Endothelial cell of umbilical vein (primary cell): ENCODE measurements around the gene TARS2. TPM values are rescaled to one million over a fixed set of nuclear protein-coding genes. Genes with fewer than 3 reads are reported as not detected.

Experiments
- BruUV-seq: library from RNA; stranded (reverse); fragments of 400-500 nt; replicated peaks from 2 replicates; lab custom pipeline; 2021; lab: Mats Ljungman, UMichigan
- CTCF ChIA-PET: fragments of 300-600, 350-600 bp; sonication (Branson Sonifier 250); formaldehyde crosslinking; loops from one replicate; lab custom pipeline; 2021; ENCODE audit warnings: antibody characterized with exemption, inconsistent platforms; lab: Charles Lee
- POLR2A ChIA-PET: fragments of 300-600, 350-600 bp; sonication (Branson Sonifier 250); formaldehyde crosslinking; loops from one replicate; lab custom pipeline; 2021; ENCODE audit warnings: antibody characterized with exemption, inconsistent platforms; lab: Charles Lee
- DNase-seq: peaks from one replicate; pipeline ENCODE4 v3.0.0-alpha.2; 2011; ENCODE audit warnings: low read depth, low spot score
- FAIRE-seq: peaks from 2 replicates; lab custom pipeline; 2011; peaks lifted over from hg19 to GRCh38; lab: Jason Lieb, UNC
- H2AFZ ChIP-seq: 2 replicates; pipeline ENCODE4 v1.6.0; 2012; ENCODE audit warnings: low read depth, low read length, control low read depth, inconsistent platforms
- H3K27ac ChIP-seq: 2 replicates; pipeline ENCODE4 v1.5.1; 2011; ENCODE audit warnings: low read depth, mild to moderate bottlenecking, control low read depth, low read length, moderate library complexity; ENCODE audit not compliant: insufficient read depth
- H3K27me3 ChIP-seq, 2 experiments: 2 replicates each; pipeline versions ENCODE4 v1.6.0 to v1.6.1; 2011; ENCODE audit warnings: low read length in 2 of 2, mixed read lengths in 1 of 2; ENCODE audit not compliant: control insufficient read depth in 2 of 2, insufficient read depth in 2 of 2
- H3K36me3 ChIP-seq, 2 experiments: 2 replicates in 1 of 2; 3 replicates in 1 of 2; pipeline ENCODE4 v1.5.1; 2011; ENCODE audit warnings: low read length in 2 of 2, mild to moderate bottlenecking in 1 of 2, moderate library complexity in 1 of 2; ENCODE audit not compliant: control insufficient read depth in 2 of 2, insufficient read depth in 2 of 2; ENCODE audit errors: extremely low read depth in 1 of 2
- H3K4me1 ChIP-seq: 3 replicates; pipeline ENCODE4 v1.5.1; 2011; ENCODE audit warnings: mild to moderate bottlenecking, low read length; ENCODE audit not compliant: control insufficient read depth, insufficient read depth; ENCODE audit errors: extremely low read depth
- H3K4me2 ChIP-seq: 2 replicates; pipeline ENCODE4 v1.6.1; 2011; ENCODE audit warnings: low read length, control low read depth, mixed read lengths; ENCODE audit not compliant: insufficient read depth
- H3K4me3 ChIP-seq, 3 experiments: fragments of 200-600 bp in 1 of 3; sonication (generic), shearing (Covaris generic) in 1 of 3; replicated peaks in 1 of 3; 2 replicates each; pipeline ENCODE4 v1.5.1; 2011 to 2016; ENCODE audit warnings: control low read depth in 3 of 3, low read length in 3 of 3, mild to moderate bottlenecking in 2 of 3, inconsistent platforms in 1 of 3, low read depth in 1 of 3, moderate library complexity in 1 of 3; ENCODE audit not compliant: insufficient read depth in 1 of 3
- H3K79me2 ChIP-seq: 2 replicates; pipeline ENCODE4 v1.6.0; 2012; ENCODE audit warnings: low read length, inconsistent platforms; ENCODE audit not compliant: control insufficient read depth, insufficient read depth
- H3K9ac ChIP-seq: replicated peaks from 2 replicates; pipeline ENCODE3; 2011; ENCODE audit warnings: low read length, control low read depth; ENCODE audit not compliant: insufficient read depth; ENCODE audit errors: extremely low read depth
- H3K9me1 ChIP-seq: replicated peaks from 3 replicates; pipeline ENCODE4 v1.6.0; 2011; ENCODE audit warnings: mild to moderate bottlenecking, low read length; ENCODE audit not compliant: control insufficient read depth, insufficient read depth; ENCODE audit errors: extremely low read depth
- H3K9me3 ChIP-seq: replicated peaks from 2 replicates; pipeline ENCODE4 v1.5.1; 2012; ENCODE audit warnings: low read length, inconsistent platforms; ENCODE audit not compliant: control insufficient read depth, insufficient read depth
- H4K20me1 ChIP-seq: replicated peaks from 2 replicates; pipeline ENCODE3; 2011; ENCODE audit warnings: mild to moderate bottlenecking, low read length; ENCODE audit not compliant: control insufficient read depth, insufficient read depth; ENCODE audit errors: extremely low read depth
- EZH2 ChIP-seq: IDR thresholded peaks from 2 replicates; pipeline ENCODE4 v1.6.1; 2012; ENCODE audit warnings: borderline replicate concordance, low read depth, mild to moderate bottlenecking, moderate library complexity, low read length, inconsistent platforms; ENCODE audit not compliant: severe bottlenecking
- POLR2A ChIP-seq: IDR thresholded peaks from 2 replicates; pipeline ENCODE4 v1.6.1; 2012; ENCODE audit warnings: low read depth, mild to moderate bottlenecking, control low read depth, low read length
- dilution Hi-C: fragments of 300-500 bp; cut with MboI; formaldehyde crosslinking; loops from one replicate; pipeline ENCODE4 v1.15.0; 2019; ENCODE audit warnings: low sequenced_read_pairs; ENCODE audit not compliant: extremely low pct_ligation_motif_present
- intact Hi-C: fragments of 100-400 bp; cut with micrococcal nuclease; formaldehyde crosslinking; loops from one replicate; pipeline ENCODE4 v1.10.0; 2022
- polyA plus RNA-seq, 4 experiments: library from polyadenylated mRNA; depleted of rRNA in 3 of 4; stranded (reverse) in 3 of 4; unstranded in 1 of 4; fragments of >200 nt; gene quantifications; 2 replicates each; pipeline versions ENCODE4 v1.2.1 to v1.2.3, GENCODE V29; 2011 to 2012; ENCODE audit warnings: missing spikeins in 1 of 4
- total RNA-seq: library from RNA; stranded (reverse); gene quantifications from 2 replicates; pipeline ENCODE4 v1.2.3, GENCODE V29; 2021

Gene TARS2
- total and polyA plus RNA-seq, 2 donors (not counting 3 experiments of a cell fraction or from before 2014, with no cell fraction given) = 21.5 to 22.0 TPM

GRCh38 chr1:150521196-150521968 is 34.2 kb downstream of the TARS2 start:
- CTCF ChIA-PET = interaction anchor here (3.5 kb wide), 1 partner anchor 11 kb away, joined by 23 read pairs; no protein-coding TSS in a partner anchor
- DNase-seq (no peak), FAIRE-seq (no peak)
- POLR2A ChIA-PET = no interaction called here
- no peaks in the 10 kb centered on the region for H3K36me3 ChIP-seq
- BruUV-seq = no TSS peak
- intact Hi-C loops = no loop called here
- no peaks in the 10 kb centered on the region for H4K20me1 ChIP-seq
- no peaks in the 10 kb centered on the region for H3K9me3 ChIP-seq
- H3K27ac ChIP-seq = no peak overlapping the region
- H3K9ac ChIP-seq = no peak overlapping the region
- TF ChIP-seq EZH2 (no peak), POLR2A (no peak)
- no peak overlapping the region for H3K4me3 ChIP-seq
- H3K27me3 ChIP-seq = no peaks in the 10 kb centered on the region
- H3K4me2 ChIP-seq = no peak overlapping the region
- no peak overlapping the region for H2AFZ ChIP-seq
- no peaks in the 10 kb centered on the region for H3K9me1 ChIP-seq
- peaks cover 3% of the 10 kb centered on the region for H3K4me1 ChIP-seq
- dilution Hi-C loops = no loop called here
- no peaks in the 10 kb centered on the region for H3K79me2 ChIP-seq

- Histone ChIP-seq H3K36me3 (no peaks in the 10 kb centered on the region), H4K20me1 (no peaks in the 10 kb centered on the region), H3K9ac (no peak overlapping the region), H3K27ac (no peak overlapping the region), H3K9me3 (no peaks in the 10 kb centered on the region), H3K4me3 (no peak overlapping the region), H3K79me2 (no peaks in the 10 kb centered on the region), H3K4me2 (no peak overlapping the region), H2AFZ (no peak overlapping the region), H3K4me1 (no peaks in the 10 kb centered on the region), H3K27me3 (no peaks in the 10 kb centered on the region), H3K9me1 (no peaks in the 10 kb centered on the region)
- intact Hi-C loops (no loop called here), dilution Hi-C loops (no loop called here)
- CTCF ChIA-PET = no interaction called here
- POLR2A ChIA-PET = no interaction called here
- FAIRE-seq (no peak), DNase-seq (no peak)
- no peak for TF ChIP-seq EZH2
- BruUV-seq = no TSS peak
Observed at GRCh38 chr1:150525348-150525747, 38.1 kb downstream of the TARS2 start.
